HFF-Myc (cell line): Measurements from ENCODE around the gene GPATCH8.
"Not testable (repeated sequence)": the region's sequence is repeated elsewhere in the genome, so short reads cannot be mapped to it uniquely, and the experiment has no call there.

ENCODE experiments used
- DNase-seq: peaks from one replicate; pipeline ENCODE4 v3.0.0-alpha.2; 2011; ENCODE audit warnings: low read depth; ENCODE audit errors: extremely low read depth
- H3K4me3 ChIP-seq: replicated peaks from 2 replicates; pipeline ENCODE4 v1.5.1; 2011; ENCODE audit warnings: low read depth, mild to moderate bottlenecking, control low read depth, low read length
- TF ChIP-seq, protein P1 (sequence below): IDR thresholded peaks from 2 replicates; pipeline ENCODE4 v1.5.1; 2012; ENCODE audit warnings: mild to moderate bottlenecking, low read depth, low read length, control low read depth; ENCODE audit errors: missing control alignments

GPATCH8 gene

DNA sequence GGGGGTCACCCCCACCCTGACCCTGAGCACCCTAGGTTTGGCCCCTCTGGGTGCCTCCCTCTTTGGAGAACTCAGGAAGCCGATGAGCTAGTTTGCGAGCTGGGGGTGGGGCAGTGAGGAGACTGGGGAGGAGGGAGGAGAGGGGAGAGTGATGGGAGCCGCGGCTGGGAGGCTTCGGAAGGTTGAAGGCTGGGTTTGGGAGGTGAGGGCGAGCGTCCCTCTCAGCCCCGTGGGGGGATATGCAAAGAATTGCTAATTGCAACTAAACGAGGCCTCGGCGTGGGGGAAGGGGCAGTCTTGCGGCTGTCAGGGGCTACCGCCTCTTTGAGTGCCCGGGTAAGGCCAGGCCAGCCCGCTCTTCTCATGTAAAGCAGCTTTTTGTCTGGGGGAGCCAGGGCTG, 36.5 kb upstream of the GPATCH8 start:
- no peak for DNase-seq
- H3K4me3 ChIP-seq, result no peak overlapping the region
- TF ChIP-seq, protein P1, sequence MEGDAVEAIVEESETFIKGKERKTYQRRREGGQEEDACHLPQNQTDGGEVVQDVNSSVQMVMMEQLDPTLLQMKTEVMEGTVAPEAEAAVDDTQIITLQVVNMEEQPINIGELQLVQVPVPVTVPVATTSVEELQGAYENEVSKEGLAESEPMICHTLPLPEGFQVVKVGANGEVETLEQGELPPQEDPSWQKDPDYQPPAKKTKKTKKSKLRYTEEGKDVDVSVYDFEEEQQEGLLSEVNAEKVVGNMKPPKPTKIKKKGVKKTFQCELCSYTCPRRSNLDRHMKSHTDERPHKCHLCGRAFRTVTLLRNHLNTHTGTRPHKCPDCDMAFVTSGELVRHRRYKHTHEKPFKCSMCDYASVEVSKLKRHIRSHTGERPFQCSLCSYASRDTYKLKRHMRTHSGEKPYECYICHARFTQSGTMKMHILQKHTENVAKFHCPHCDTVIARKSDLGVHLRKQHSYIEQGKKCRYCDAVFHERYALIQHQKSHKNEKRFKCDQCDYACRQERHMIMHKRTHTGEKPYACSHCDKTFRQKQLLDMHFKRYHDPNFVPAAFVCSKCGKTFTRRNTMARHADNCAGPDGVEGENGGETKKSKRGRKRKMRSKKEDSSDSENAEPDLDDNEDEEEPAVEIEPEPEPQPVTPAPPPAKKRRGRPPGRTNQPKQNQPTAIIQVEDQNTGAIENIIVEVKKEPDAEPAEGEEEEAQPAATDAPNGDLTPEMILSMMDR, result no peak

DNA sequence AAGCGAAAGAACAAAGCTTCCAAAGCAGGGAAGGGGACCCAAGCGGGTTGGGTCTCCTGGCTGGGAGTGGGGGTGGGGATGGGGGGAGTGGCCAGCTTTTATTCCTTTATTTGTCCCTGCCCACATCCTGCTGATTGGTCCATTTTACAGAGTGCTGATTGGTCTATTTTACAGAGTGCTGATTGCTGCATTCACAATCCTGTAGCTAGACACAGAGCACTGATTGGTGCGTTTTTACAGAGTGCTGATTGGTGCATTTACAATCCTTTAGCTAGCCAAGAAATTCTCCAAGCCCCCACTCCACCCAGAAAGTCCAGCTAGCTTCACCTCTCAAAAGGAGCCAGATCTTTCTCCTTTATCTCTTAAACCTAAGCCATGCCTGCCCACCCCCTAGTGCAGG, 34.7 kb upstream of the GPATCH8 start:
- DNase-seq, H3K4me3 ChIP-seq: not testable (repeated sequence)

DNA sequence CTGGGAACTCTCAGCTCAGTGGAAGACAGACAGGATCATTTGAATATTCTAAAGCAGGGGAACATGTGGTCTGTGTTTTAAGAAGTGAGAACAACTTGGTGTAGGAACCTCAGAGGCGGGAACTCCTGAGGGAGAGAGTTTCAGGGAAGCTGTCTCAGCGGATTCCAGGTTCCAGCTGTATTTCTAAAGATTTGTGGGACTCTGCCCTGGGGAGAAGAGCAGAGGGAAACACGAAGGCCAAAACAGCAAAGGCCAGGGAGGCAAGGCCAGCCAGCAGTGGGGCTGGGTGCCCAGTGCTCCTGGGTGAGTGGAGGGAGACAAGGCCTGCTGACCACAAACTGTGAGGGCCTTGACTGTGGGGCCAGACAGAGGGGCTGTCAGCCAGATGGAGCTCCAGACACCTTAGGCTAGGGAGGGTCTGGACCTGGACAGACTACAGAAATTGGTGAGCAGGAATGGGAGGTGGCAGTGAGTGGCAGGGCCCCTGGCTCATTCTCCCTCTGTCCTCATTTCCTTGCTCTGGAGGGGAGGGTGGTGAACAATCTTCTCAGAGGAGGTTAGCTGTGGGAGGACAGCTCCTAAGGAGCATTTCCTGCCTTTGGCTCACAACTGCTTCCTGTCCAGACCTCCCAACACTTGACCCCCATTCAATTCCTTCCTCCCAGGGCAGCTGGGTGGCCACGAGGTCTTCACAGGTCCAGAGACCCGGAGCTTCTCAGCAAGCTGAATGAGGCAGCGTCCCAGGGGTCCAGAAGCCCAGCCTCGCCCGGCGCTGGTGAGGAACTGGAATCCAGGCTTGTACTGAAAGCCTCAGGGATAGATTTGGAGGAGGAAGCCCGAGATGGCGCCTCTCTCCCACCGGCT, 33.1 kb upstream of the GPATCH8 start:
- TF ChIP-seq, protein P1, result no peak
- H3K4me3 ChIP-seq, result no peak overlapping the region
- DNase-seq, result no peak

DNA sequence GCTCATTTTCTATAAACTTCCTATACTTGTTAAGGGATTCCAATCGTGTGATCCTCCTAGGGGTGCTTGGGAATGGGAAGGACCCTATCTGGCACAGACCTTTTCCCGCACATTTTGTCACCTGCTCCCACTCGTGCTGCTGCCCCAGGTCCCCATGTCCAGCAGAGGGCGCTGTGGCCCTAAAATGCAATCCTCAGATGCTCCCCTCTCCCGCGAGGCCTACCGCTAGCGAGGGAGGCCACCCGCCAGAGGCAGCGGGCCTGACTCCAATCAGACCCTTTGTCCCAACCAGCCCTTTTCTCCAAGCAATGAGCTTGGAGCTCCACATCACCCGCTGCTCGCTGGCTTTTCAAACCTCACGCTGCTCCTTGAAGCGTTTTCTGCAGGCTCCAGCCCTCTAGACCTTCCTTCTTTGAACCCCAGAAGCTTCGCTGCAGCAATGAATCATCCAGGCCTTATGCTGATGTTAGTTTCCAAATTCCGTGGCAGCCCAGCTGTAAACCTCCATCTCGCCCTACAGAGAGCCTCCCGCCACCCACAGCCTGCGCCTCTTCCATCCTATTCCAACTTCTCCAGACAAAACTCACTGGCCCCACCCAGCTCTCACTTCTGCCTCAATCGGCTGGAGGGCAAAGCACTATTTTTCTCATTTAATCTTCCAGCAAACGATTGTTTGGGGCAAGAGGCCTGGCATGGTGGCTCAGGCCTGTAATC, 30.5 kb upstream of the GPATCH8 start:
- H3K4me3 ChIP-seq, result no peak overlapping the region
- TF ChIP-seq, protein P1, result peak; percentile 96
- peak; percentile 79 for DNase-seq

DNA sequence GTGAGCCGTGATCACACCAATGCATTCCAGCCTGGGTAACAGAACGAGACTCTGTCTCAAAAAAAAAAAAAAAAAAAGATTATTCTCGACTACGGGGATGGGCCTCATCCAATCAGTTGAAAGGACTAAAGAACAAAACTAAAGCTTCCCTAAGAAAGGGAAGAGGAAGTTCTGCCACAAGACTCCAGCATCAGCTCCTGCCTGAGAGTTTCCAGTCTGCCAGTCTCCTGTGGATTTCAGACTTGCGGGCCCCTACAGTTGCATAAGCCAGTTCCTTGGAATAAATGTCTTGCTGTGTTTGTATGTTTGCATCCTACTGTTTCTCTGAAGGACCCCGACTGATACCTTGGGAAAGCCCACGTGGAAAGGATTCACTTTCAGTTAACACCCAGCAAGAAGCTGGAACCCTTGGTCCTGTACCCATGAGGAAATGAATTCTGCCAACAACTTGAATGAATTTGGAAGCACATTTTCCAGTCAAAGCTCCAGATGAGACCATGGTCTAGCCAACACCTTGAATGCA, 27.8 kb upstream of the GPATCH8 start:
- DNase-seq, result no peak
- TF ChIP-seq, protein P1, result no peak
- H3K4me3 ChIP-seq, result no peak overlapping the region

DNA sequence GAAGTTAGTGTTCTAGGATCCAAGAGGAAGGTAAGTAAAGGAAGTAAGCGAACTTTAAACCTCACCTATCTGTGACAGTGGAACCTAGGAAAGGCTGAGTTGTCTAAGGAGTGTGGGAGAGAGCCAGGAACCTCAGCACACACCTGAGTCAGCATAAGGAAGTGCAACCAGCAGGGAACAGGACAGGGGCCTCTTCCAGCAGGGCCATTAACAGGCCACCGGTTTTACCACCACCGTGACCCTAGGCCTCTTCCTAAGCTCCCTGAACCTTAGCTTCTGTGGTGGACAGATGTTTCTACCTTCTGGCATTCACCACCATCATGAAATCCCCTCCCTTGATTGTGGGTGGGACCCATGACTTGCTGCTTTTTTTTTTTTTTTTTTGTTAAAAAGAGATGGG, 26.7 kb upstream of the GPATCH8 start:
- no peak for DNase-seq
- no peak overlapping the region for H3K4me3 ChIP-seq
- TF ChIP-seq, protein P1, result no peak

DNA sequence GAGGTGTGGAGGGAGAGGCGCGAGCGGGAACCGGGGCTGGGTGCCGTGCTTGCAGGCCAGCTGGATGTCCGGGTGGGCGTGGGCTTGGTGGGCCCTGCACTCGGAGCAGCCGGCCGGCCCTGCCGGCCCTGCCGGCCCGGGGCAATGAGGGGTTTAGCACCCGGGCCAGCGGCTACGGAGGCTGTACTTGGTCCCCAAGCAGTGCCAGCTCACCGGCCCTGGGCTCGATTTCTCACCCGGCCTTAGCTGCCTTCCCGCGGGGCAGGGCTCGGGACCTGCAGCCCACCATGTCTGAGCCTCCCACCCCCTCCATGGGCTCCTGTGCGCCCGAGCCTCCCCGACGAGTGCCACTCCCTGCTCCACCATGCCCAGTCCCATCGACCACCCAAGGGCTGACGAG, 24.7 kb upstream of the GPATCH8 start:
- no peak overlapping the region for H3K4me3 ChIP-seq
- TF ChIP-seq, protein P1, result no peak
- DNase-seq, result no peak
